HEK293 (cell line): ENCODE results near the gene ASPRV1.

ENCODE experiments used
- CTCF ChIA-PET: fragments of 350-600 bp; formaldehyde crosslinking; extraction: SDS; loops from one replicate; lab custom pipeline; 2021; ENCODE audit warnings: antibody characterized with exemption; lab: Yijun Ruan, JAX
- POLR2A ChIA-PET: fragments of 300-600 bp; formaldehyde crosslinking; extraction: SDS; loops from one replicate; lab custom pipeline; 2020; ENCODE audit warnings: antibody characterized with exemption, inconsistent platforms; lab: Yijun Ruan, JAX
- H3K27ac ChIP-seq: fragments of 200-500 bp; sonication (Bioruptor generic); 2 replicates; pipeline ENCODE4 v1.5.1; 2014; ENCODE audit warnings: low read depth, low read length, control low read depth, inconsistent platforms; ENCODE audit errors: extremely low read depth
- H3K36me3 ChIP-seq, 2 experiments: fragments of 200-500 bp in 1 of 2; sonication (Bioruptor generic) in 1 of 2; 1 replicate in 1 of 2; 2 replicates in 1 of 2; pipeline ENCODE4 v1.5.1; 2014 to 2017; ENCODE audit warnings: inconsistent platforms in 2 of 2, low read length in 2 of 2; ENCODE audit not compliant: control insufficient read depth in 2 of 2, insufficient read depth in 1 of 2
- H3K4me1 ChIP-seq: fragments of 200-500 bp; sonication (Bioruptor generic); 2 replicates; pipeline ENCODE4 v1.5.1; 2014; ENCODE audit warnings: mild to moderate bottlenecking, low read length, inconsistent platforms; ENCODE audit not compliant: control insufficient read depth, insufficient read depth
- H3K4me3 ChIP-seq: 2 replicates; pipeline ENCODE4 v1.5.1; 2011; ENCODE audit warnings: low read depth, mild to moderate bottlenecking, control low read depth, low read length, moderate library complexity
- H3K9me3 ChIP-seq: fragments of 200-500 bp; sonication (Bioruptor generic); 2 replicates; pipeline ENCODE4 v1.5.1; 2014; ENCODE audit warnings: low read depth, low read length, inconsistent platforms; ENCODE audit not compliant: control insufficient read depth, insufficient read depth
- HOXC10 ChIP-seq: sonication (generic); formaldehyde crosslinking; IDR thresholded peaks from 2 replicates; pipeline ENCODE4 v1.8.1; 2023; ENCODE audit warnings: mild to moderate bottlenecking, missing genetic modification reagents
- KLF16 ChIP-seq: fragments of 450-650 bp; formaldehyde crosslinking; IDR thresholded peaks from 2 replicates; pipeline ENCODE4 v1.5.1; 2017; ENCODE audit warnings: missing biosample characterization, missing genetic modification characterization
- KLF9 ChIP-seq: fragments of 450-650 bp; formaldehyde crosslinking; IDR thresholded peaks from 2 replicates; pipeline ENCODE4 v1.5.1; 2016; ENCODE audit warnings: missing biosample characterization, missing genetic modification characterization, low read depth
- MEIS1 ChIP-seq: sonication (generic); formaldehyde crosslinking; IDR thresholded peaks from 2 replicates; pipeline ENCODE4 v1.8.1; 2022; ENCODE audit warnings: missing genetic modification reagents, mild to moderate bottlenecking, borderline replicate concordance
- OVOL3 ChIP-seq: fragments of 450-650 bp; formaldehyde crosslinking; IDR thresholded peaks from 2 replicates; pipeline ENCODE4 v1.5.1; 2016; ENCODE audit warnings: missing biosample characterization, missing genetic modification characterization
- RBAK ChIP-seq: fragments of 450-650 bp; formaldehyde crosslinking; IDR thresholded peaks from 2 replicates; pipeline ENCODE4 v1.5.1; 2016; ENCODE audit warnings: missing biosample characterization, missing genetic modification characterization
- TCF7L2 ChIP-seq: IDR thresholded peaks from 2 replicates; pipeline ENCODE4 v1.6.1; 2011; ENCODE audit warnings: low read depth, mild to moderate bottlenecking, inconsistent platforms, low read length, moderate library complexity, borderline replicate concordance
- ZNF10 ChIP-seq: fragments of 450-650 bp; formaldehyde crosslinking; IDR thresholded peaks from 2 replicates; pipeline ENCODE4 v1.5.1; 2017; ENCODE audit warnings: missing biosample characterization, missing genetic modification characterization
- ZNF132 ChIP-seq: fragments of 450-650 bp; formaldehyde crosslinking; IDR thresholded peaks from 2 replicates; pipeline ENCODE4 v1.5.1; 2017; ENCODE audit warnings: missing biosample characterization, missing genetic modification characterization, borderline replicate concordance
- ZNF155 ChIP-seq: fragments of 450-650 bp; formaldehyde crosslinking; IDR thresholded peaks from 2 replicates; pipeline ENCODE4 v1.5.1; 2016; ENCODE audit warnings: missing biosample characterization, missing genetic modification characterization
- ZNF24 ChIP-seq: fragments of 450-650 bp; formaldehyde crosslinking; IDR thresholded peaks from 2 replicates; pipeline ENCODE4 v1.5.1; 2016; ENCODE audit warnings: missing biosample characterization, missing genetic modification characterization
- ZNF292 ChIP-seq: fragments of 450-650 bp; formaldehyde crosslinking; IDR thresholded peaks from 2 replicates; pipeline ENCODE4 v1.5.1; 2016; ENCODE audit warnings: low read depth, missing biosample characterization, missing genetic modification characterization, borderline replicate concordance
- ZNF324 ChIP-seq: fragments of 450-650 bp; formaldehyde crosslinking; IDR thresholded peaks from 2 replicates; pipeline ENCODE4 v1.5.1; 2016; ENCODE audit warnings: missing biosample characterization, missing genetic modification characterization
- ZNF530 ChIP-seq: fragments of 450-650 bp; formaldehyde crosslinking; IDR thresholded peaks from 2 replicates; pipeline ENCODE4 v1.5.1; 2016; ENCODE audit warnings: low read depth, missing biosample characterization, missing genetic modification characterization
- ZNF549 ChIP-seq: fragments of 450-650 bp; IDR thresholded peaks from 2 replicates; pipeline ENCODE4 v1.5.1; 2018; ENCODE audit warnings: missing biosample characterization, missing genetic modification characterization, mild to moderate bottlenecking, inconsistent platforms, moderate library complexity
- ZNF558 ChIP-seq: fragments of 450-650 bp; formaldehyde crosslinking; IDR thresholded peaks from 2 replicates; pipeline ENCODE4 v1.5.1; 2016; ENCODE audit warnings: missing biosample characterization, missing genetic modification characterization
- ZNF654 ChIP-seq: fragments of 450-650 bp; formaldehyde crosslinking; IDR thresholded peaks from 2 replicates; pipeline ENCODE4 v1.5.1; 2016; ENCODE audit warnings: low read depth, missing biosample characterization, missing genetic modification characterization
- ZNF76 ChIP-seq: fragments of 450-650 bp; formaldehyde crosslinking; IDR thresholded peaks from 2 replicates; pipeline ENCODE4; 2016; ENCODE audit warnings: low read depth, missing biosample characterization, missing genetic modification characterization, borderline replicate concordance
- ZNF830 ChIP-seq: fragments of 450-650 bp; IDR thresholded peaks from 2 replicates; pipeline ENCODE4 v1.5.0; 2018; ENCODE audit warnings: missing biosample characterization, missing genetic modification characterization, low read depth, mild to moderate bottlenecking, moderate library complexity
- ZSCAN16 ChIP-seq: fragments of 450-650 bp; formaldehyde crosslinking; IDR thresholded peaks from 2 replicates; pipeline ENCODE4 v1.5.1; 2016; ENCODE audit warnings: missing biosample characterization, missing genetic modification characterization
- TF ChIP-seq, protein P1 (sequence below): fragments of 450-650 bp; formaldehyde crosslinking; IDR thresholded peaks from 2 replicates; pipeline ENCODE4 v1.5.1; 2016; ENCODE audit warnings: missing biosample characterization, missing genetic modification characterization
- TF ChIP-seq, protein P2 (sequence below): fragments of 450-650 bp; formaldehyde crosslinking; IDR thresholded peaks from 2 replicates; pipeline ENCODE4 v1.5.1; 2016; ENCODE audit warnings: missing biosample characterization, missing genetic modification characterization
- TF ChIP-seq, protein P3 (sequence below): fragments of 450-650 bp; formaldehyde crosslinking; IDR thresholded peaks from 2 replicates; pipeline ENCODE4 v1.5.1; 2016; ENCODE audit warnings: missing biosample characterization, missing genetic modification characterization, low read depth
- TF ChIP-seq, protein P4 (sequence below): fragments of 450-650 bp; formaldehyde crosslinking; IDR thresholded peaks from 2 replicates; pipeline ENCODE4; 2016; ENCODE audit warnings: missing biosample characterization, missing genetic modification characterization
- TF ChIP-seq, protein P5 (sequence below): fragments of 450-650 bp; formaldehyde crosslinking; IDR thresholded peaks from 2 replicates; pipeline ENCODE4 v1.5.1; 2016; ENCODE audit warnings: missing biosample characterization, missing genetic modification characterization

Gene ASPRV1

DNA sequence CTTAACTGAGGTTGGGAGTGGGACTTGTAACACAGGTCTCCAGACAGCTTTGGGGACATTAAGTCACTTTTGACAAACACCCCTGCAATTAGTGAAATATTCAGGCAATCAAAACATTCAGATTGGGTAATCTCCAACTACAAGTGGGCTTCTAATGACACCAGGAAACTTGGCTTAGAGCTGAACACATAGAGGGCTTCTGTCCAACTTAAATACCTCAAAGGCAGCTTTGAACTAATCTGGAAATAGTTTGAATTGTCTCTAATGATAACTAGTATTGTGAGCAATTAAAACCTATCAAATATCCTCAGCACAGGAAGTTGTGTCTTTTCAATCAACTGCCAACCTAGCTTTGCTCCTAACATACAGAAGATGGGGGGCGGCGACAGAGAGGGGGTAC lies 5.1 kb upstream of the ASPRV1 start (continued):
- TF ChIP-seq, protein P1, sequence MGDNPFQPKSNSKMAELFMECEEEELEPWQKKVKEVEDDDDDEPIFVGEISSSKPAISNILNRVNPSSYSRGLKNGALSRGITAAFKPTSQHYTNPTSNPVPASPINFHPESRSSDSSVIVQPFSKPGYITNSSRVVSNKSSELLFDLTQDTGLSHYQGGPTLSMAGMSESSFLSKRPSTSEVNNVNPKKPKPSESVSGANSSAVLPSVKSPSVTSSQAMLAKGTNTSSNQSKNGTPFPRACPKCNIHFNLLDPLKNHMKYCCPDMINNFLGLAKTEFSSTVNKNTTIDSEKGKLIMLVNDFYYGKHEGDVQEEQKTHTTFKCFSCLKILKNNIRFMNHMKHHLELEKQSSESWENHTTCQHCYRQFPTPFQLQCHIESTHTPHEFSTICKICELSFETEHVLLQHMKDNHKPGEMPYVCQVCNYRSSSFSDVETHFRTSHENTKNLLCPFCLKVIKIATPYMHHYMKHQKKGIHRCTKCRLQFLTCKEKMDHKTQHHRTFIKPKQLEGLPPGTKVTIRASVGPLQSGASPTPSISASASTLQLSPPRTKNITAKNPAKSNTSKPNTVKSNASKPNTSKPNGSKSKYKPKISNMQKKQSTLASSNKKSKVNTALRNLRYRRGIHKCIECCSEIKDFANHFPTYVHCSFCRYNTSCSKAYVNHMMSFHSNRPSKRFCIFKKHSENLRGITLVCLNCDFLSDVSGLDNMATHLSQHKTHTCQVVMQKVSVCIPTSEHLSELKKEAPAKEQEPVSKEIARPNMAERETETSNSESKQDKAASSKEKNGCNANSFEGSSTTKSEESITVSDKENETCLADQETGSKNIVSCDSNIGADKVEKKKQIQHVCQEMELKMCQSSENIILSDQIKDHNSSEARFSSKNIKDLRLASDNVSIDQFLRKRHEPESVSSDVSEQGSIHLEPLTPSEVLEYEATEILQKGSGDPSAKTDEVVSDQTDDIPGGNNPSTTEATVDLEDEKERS, result no peak
- TF ChIP-seq ZNF549 (tag by site-specific recombination), result no peak
- TF ChIP-seq, protein P2, sequence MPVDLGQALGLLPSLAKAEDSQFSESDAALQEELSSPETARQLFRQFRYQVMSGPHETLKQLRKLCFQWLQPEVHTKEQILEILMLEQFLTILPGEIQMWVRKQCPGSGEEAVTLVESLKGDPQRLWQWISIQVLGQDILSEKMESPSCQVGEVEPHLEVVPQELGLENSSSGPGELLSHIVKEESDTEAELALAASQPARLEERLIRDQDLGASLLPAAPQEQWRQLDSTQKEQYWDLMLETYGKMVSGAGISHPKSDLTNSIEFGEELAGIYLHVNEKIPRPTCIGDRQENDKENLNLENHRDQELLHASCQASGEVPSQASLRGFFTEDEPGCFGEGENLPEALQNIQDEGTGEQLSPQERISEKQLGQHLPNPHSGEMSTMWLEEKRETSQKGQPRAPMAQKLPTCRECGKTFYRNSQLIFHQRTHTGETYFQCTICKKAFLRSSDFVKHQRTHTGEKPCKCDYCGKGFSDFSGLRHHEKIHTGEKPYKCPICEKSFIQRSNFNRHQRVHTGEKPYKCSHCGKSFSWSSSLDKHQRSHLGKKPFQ (tag by site-specific recombination), result no peak
- no peak for TF ChIP-seq ZNF558 (tag by site-specific recombination)
- no peak for TF ChIP-seq ZNF324 (tag by site-specific recombination)
- TF ChIP-seq KLF9 (tag by site-specific recombination), result no peak
- TF ChIP-seq, protein P3, sequence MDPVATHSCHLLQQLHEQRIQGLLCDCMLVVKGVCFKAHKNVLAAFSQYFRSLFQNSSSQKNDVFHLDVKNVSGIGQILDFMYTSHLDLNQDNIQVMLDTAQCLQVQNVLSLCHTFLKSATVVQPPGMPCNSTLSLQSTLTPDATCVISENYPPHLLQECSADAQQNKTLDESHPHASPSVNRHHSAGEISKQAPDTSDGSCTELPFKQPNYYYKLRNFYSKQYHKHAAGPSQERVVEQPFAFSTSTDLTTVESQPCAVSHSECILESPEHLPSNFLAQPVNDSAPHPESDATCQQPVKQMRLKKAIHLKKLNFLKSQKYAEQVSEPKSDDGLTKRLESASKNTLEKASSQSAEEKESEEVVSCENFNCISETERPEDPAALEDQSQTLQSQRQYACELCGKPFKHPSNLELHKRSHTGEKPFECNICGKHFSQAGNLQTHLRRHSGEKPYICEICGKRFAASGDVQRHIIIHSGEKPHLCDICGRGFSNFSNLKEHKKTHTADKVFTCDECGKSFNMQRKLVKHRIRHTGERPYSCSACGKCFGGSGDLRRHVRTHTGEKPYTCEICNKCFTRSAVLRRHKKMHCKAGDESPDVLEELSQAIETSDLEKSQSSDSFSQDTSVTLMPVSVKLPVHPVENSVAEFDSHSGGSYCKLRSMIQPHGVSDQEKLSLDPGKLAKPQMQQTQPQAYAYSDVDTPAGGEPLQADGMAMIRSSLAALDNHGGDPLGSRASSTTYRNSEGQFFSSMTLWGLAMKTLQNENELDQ, result no peak
- TF ChIP-seq ZNF292 (tag by site-specific recombination), result no peak
- TF ChIP-seq, all 188 proteins: peak for 0

DNA sequence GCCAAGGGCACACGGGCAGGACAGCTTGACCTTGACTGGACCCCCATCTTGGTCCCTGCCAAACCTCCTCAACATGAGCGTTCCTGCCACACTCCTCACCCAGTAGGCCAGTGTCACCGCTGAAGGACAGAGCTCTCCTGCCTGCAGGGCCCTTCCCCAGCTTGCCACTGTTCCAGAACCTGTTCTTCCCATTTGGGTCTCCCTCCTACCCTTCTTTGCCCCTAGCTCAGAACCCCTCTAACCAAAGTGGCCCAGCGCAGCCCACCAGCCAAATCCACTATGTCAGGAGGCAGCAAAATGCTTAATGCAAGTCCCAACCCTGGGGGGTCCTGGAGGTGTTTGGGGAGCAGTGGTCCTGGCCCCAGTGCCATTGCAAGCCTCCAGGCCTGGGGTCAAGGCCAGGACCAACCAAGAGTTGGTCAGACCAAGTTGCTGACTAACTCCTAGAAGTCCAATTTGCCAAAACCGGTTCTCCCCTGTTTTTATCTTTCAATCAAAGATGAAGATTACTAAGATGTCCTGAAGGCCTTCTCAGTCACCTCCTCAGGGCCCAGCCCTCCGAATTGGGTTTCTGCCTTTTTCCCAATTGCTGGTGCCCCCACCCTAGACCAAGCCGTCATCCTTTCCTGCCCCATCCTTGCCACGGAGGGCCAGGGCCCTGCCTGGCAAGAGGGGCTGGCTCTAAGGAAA lies 4.5 kb upstream of the ASPRV1 start:
- no peaks in the 10 kb centered on the region for H3K4me1 ChIP-seq
- no peak overlapping the region for H3K4me3 ChIP-seq
- H3K36me3 ChIP-seq, result no peaks in the 10 kb centered on the region
- H3K27ac ChIP-seq, result no peak overlapping the region
- TF ChIP-seq ZNF76 (tag by site-specific recombination), result no peak
- TF ChIP-seq ZNF654, result no peak
- TF ChIP-seq ZNF830, result no peak
- TF ChIP-seq ZNF10 (tag by site-specific recombination), result no peak
- no peak for TF ChIP-seq ZSCAN16 (tag by site-specific recombination)
- no peak for TF ChIP-seq ZNF24
- no peak for TF ChIP-seq OVOL3
- no peak for TF ChIP-seq ZNF292 (tag by site-specific recombination)
- TF ChIP-seq, protein P4, sequence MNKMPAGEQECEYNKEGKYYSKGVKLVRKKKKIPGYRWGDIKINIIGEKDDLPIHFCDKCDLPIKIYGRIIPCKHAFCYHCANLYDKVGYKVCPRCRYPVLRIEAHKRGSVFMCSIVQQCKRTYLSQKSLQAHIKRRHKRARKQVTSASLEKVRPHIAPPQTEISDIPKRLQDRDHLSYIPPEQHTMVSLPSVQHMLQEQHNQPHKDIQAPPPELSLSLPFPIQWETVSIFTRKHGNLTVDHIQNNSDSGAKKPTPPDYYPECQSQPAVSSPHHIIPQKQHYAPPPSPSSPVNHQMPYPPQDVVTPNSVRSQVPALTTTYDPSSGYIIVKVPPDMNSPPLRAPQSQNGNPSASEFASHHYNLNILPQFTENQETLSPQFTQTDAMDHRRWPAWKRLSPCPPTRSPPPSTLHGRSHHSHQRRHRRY (tag by site-specific recombination), result no peak
- TF ChIP-seq HOXC10, result no peak
- no peak for TF ChIP-seq KLF16 (tag by site-specific recombination)
- no peak for TF ChIP-seq RBAK (tag by site-specific recombination)
- TF ChIP-seq, protein P5, sequence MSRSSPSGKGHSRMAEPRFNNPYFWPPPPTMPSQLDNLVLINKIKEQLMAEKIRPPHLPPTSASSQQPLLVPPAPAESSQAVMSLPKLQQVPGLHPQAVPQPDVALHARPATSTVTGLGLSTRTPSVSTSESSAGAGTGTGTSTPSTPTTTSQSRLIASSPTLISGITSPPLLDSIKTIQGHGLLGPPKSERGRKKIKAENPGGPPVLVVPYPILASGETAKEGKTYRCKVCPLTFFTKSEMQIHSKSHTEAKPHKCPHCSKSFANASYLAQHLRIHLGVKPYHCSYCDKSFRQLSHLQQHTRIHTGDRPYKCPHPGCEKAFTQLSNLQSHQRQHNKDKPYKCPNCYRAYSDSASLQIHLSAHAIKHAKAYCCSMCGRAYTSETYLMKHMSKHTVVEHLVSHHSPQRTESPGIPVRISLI, result no peak
- TF ChIP-seq MEIS1 (CRISPR knock-in tag), result no peak
- TF ChIP-seq ZNF132 (tag by site-specific recombination), result no peak
- no peak for TF ChIP-seq ZNF530
- TF ChIP-seq TCF7L2, result no peak
- no peak for TF ChIP-seq ZNF155 (tag by site-specific recombination)
- CTCF ChIA-PET, result interaction anchor here (0.6 kb wide), 1 partner anchor 49 kb away, joined by 3 read pairs; no protein-coding TSS in a partner anchor
- no peaks in the 10 kb centered on the region for H3K9me3 ChIP-seq
- POLR2A ChIA-PET, result no interaction called here
